ENCODE data around the gene ALCAM.

Gene ALCAM

GRCh38 chr3:105490045-105490444, 123.3 kb downstream of the ALCAM start:
- DNase-seq = no peak
- TF ChIP-seq POLR2A (IDR thresholded peaks at IDR 0.05; ENCODE audit: low read length) = no peak
- TF ChIP-seq GATA1 (IDR thresholded peaks at IDR 0.05; ENCODE audit: low read depth, low read length) = no peak

GRCh38 chr3:105493305-105493892, 126.7 kb downstream of the ALCAM start:
- TF ChIP-seq POLR2A (IDR thresholded peaks at IDR 0.05; ENCODE audit: low read length) (no peak), GATA1 (IDR thresholded peaks at IDR 0.05; ENCODE audit: low read depth, low read length) (no peak)
- DNase-seq = no peak

GRCh38 chr3:105495021-105495420, 128.3 kb downstream of the ALCAM start:
- no peak for DNase-seq
- TF ChIP-seq GATA1 (IDR thresholded peaks at IDR 0.05; ENCODE audit: low read depth, low read length) (no peak), POLR2A (IDR thresholded peaks at IDR 0.05; ENCODE audit: low read length) (no peak)

- no peak for DNase-seq
- TF ChIP-seq POLR2A (IDR thresholded peaks at IDR 0.05; ENCODE audit: low read length) (no peak), GATA1 (IDR thresholded peaks at IDR 0.05; ENCODE audit: low read depth, low read length) (no peak)
These were observed 129.6 kb downstream of the ALCAM start for GRCh38 chr3:105496343-105496742.

GRCh38 chr3:105497386-105497785, 130.7 kb downstream of the ALCAM start:
- TF ChIP-seq GATA1 (IDR thresholded peaks at IDR 0.05; ENCODE audit: low read depth, low read length) (no peak), POLR2A (IDR thresholded peaks at IDR 0.05; ENCODE audit: low read length) (no peak)
- DNase-seq = no peak

- no peak for TF ChIP-seq GATA1 (IDR thresholded peaks at IDR 0.05; ENCODE audit: low read depth, low read length)
- DNase-seq = no peak
These were observed 133.3 kb downstream of the ALCAM start for GRCh38 chr3:105499961-105500360.

GRCh38 chr3:105502333-105502732, 135.6 kb downstream of the ALCAM start:
- no peak for DNase-seq
- TF ChIP-seq GATA1 (IDR thresholded peaks at IDR 0.05; ENCODE audit: low read depth, low read length) (no peak), POLR2A (IDR thresholded peaks at IDR 0.05; ENCODE audit: low read length) (no peak)

GRCh38 chr3:105503191-105503593, 136.5 kb downstream of the ALCAM start:
- no peak for DNase-seq
- TF ChIP-seq POLR2A (IDR thresholded peaks at IDR 0.05; ENCODE audit: low read length) (no peak), GATA1 (IDR thresholded peaks at IDR 0.05; ENCODE audit: low read depth, low read length) (no peak)

- no peak for DNase-seq
- TF ChIP-seq GATA1 (IDR thresholded peaks at IDR 0.05; ENCODE audit: low read depth, low read length) (no peak), POLR2A (IDR thresholded peaks at IDR 0.05; ENCODE audit: low read length) (no peak)
These were observed 137.8 kb downstream of the ALCAM start for GRCh38 chr3:105504440-105504951.

- no peak for TF ChIP-seq GATA1 (IDR thresholded peaks at IDR 0.05; ENCODE audit: low read depth, low read length)
- no peak for TF ChIP-seq POLR2A (IDR thresholded peaks at IDR 0.05; ENCODE audit: low read length)
- no peak for DNase-seq
These were observed 138.5 kb downstream of the ALCAM start for GRCh38 chr3:105505170-105505569.

GRCh38 chr3:105511031-105511430, 144.3 kb downstream of the ALCAM start:
- DNase-seq = no peak
- TF ChIP-seq GATA1 (IDR thresholded peaks at IDR 0.05; ENCODE audit: low read depth, low read length) = no peak
- TF ChIP-seq POLR2A (IDR thresholded peaks at IDR 0.05; ENCODE audit: low read length) = no peak

- TF ChIP-seq POLR2A (IDR thresholded peaks at IDR 0.05; ENCODE audit: low read length) (no peak), GATA1 (IDR thresholded peaks at IDR 0.05; ENCODE audit: low read depth, low read length) (no peak)
- no peak for DNase-seq
These were observed 145.4 kb downstream of the ALCAM start for GRCh38 chr3:105512061-105512460.

GRCh38 chr3:105513042-105513441, 146.3 kb downstream of the ALCAM start:
- no peak for DNase-seq
- TF ChIP-seq GATA1 (IDR thresholded peaks at IDR 0.05; ENCODE audit: low read depth, low read length) = no peak
- no peak for TF ChIP-seq POLR2A (IDR thresholded peaks at IDR 0.05; ENCODE audit: low read length)

- no peak for DNase-seq
- no peak for TF ChIP-seq POLR2A (IDR thresholded peaks at IDR 0.05; ENCODE audit: low read length)
- TF ChIP-seq GATA1 (IDR thresholded peaks at IDR 0.05; ENCODE audit: low read depth, low read length) = no peak
These were observed 147.2 kb downstream of the ALCAM start for GRCh38 chr3:105513886-105514285.

- DNase-seq = no peak
- no peak for TF ChIP-seq GATA1 (IDR thresholded peaks at IDR 0.05; ENCODE audit: low read depth, low read length)
- TF ChIP-seq POLR2A (IDR thresholded peaks at IDR 0.05; ENCODE audit: low read length) = no peak
These were observed 148.7 kb downstream of the ALCAM start for GRCh38 chr3:105515372-105515771.

All from erythroblast (primary cell).